GM21526 (cell line): ENCODE data around the gene KRT17.
"Not testable (repeated sequence)": the region's sequence is repeated elsewhere in the genome, so short reads cannot be mapped to it uniquely, and the experiment has no call there.

Experiments
- ATAC-seq: cut with Tn5 transposase; IDR thresholded peaks from one replicate; pipeline ENCODE4 v1.9.1; 2021; ENCODE audit warnings: moderate library complexity; ENCODE audit not compliant: unreplicated experiment, low FRiP score

KRT17 gene

DNA sequence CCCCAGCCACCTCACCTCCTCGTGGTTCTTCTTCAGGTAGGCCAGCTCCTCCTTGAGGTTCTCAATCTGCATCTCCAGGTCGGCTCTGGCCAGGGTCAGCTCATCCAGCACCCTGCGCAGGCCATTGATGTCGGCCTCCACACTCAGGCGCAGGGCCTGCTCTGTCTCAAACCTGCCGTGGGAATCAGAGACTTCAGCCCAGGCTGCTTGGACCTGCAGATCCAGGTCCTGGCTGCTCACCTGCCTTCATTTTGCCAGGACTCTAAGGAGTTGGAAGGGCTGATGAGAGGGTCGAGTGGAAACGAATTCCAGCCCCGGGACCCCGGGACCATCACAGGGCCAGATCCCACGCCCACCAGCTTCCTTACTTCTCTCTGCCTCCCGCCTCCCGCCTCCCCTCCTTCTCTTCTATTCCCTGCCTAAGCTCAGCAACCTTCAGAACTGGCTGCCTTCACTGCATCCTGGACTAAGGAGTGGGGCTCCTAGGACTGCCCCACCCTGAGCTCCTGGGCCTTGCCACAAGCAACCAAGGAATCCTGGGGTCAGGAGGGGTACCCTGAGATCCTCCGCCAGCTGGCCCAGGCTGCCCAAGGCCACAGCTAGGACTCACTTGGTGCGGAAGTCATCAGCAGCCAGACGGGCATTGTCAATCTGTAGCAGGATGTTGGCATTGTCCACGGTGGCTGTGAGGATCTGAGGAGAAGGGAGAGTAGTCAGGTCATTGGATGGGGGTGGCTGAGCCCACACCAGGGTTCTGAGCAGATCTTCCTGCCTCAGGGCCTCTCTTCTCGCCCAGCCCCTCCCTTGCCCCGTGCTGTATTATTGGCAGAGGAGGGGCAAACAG is 1.8 kb downstream of the KRT17 start:
- ATAC-seq, result not testable (repeated sequence)

GRCh38 chr17:41621916-41622315 is 2.5 kb downstream of the KRT17 start:
- no peak for ATAC-seq

GRCh38 chr17:41621435-41621817 is 2.9 kb downstream of the KRT17 start:
- not testable (repeated sequence) for ATAC-seq

DNA sequence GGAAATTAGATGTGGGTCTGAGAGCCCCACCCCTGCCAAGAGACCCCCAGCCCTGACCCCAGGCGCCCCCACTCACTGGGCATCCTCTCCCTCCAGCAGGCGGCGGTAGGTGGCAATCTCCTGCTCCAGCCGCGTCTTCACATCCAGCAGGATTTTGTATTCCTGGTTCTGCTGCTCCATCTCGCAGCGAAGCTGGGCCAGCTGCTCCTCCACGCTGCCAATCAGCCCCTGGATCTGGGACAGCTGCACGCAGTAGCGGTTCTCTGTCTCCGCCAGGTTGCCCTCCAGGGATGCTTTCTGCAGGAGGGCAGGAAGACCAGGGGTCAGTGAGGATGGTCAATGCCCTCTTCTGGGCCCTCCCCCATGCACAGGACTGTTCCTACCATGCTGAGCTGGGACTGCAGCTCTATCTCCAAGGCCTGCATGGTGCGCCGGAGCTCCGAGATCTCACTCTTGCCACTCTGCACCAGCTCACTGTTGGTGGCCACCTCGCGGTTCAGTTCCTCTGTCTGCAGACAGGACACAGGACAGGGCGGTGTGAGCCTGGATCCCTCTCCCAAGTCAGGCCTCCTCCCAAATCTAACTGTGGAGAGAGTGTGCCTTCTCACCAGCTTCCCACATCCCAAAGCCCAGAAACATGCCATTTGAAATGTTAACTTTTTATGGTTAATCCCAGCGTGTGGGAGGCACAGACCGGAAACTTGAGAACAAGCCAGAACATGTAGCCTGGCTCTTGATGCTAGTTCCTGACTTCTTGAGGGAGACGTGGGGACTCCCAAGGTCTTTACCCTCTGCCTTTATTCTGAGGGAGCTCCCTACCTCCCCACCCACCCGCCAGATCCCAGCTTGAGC is 3.6 kb downstream of the KRT17 start:
- ATAC-seq, result no peak

- not testable (repeated sequence) for ATAC-seq
Observed at GRCh38 chr17:41619927-41620582, 4.3 kb downstream of the KRT17 start.

DNA sequence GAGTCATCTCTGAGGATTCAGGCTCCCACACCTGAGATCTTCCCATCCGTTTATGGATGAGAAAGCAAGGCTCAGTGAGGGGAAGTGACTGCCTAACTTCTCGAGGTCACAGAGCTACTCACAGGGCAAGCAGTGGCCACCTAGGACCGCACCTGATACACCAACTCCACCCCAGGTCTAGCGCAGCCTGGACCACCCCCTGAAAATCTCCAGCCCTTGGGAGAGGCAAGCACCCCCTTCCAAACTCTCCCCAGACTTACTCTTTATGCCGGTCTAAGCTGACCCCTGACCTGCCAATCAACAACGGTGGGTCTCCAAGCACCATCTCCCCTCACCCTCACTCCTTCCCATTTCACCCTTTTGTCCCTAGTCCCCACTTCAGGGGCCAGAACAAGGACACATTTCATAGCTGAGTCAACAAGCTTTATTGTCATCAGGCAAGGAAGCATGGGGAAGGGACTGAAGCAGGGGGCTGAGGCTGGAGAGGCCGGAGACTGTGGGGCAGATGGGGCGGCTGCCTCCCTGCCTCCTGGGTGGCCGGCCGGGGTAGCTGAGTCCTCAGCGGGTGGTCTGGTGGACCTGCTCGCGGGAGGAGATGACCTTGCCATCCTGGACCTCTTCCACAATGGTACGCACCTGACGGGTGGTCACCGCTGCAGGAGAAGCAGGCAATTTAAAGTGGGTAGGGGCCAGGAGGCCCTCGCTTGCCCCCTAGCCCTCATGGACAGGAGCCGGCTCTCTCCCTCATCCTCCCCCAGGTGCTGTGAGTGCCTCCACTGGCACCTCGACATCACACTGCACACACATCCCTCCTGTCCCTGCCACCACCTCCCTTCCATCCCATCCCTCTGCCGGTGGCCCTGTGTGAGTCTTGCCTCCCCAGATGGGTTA is 5.1 kb downstream of the KRT17 start:
- no peak for ATAC-seq

- ATAC-seq, result no peak
Observed at GRCh38 chr17:41618341-41619035, 5.9 kb downstream of the KRT17 start.

DNA sequence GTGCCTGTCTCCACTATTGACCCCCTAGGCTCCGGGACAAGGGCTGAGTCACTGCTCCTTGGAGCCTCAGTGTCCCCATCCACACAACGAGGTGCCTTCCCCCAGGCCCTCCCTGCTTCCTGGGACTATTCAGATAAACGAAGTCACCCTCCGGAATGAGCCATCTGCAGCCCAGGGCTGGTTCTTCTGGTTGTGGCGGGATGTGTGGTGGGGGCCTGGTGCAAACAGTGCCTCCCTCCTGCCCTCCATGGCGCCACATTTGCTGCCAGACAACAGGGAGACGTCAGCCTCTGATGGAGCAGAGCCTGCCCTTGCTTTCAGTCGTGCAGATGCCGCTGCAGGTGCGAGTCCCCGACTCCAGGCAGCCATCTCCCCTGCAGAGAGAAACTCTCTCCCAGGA is 6.7 kb downstream of the KRT17 start:
- no peak for ATAC-seq

DNA sequence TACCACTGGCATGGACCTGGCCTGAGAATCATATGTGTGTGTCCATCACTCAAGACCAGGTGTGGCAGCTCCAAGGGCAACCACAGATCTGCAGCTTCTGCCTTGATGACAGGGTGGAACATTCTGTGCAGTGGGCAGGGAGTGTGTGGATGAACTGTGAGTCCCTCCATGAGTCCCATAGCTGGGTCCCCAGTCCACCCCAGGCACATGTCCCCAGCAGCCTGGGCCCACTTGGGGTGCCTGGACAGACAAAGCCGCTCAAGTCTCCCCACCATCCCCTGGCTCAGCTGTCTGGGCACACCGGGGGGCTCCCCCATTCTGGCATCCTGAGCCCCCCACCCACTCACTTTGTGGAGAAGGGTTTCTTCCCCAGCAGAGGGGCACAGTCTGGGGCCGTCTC is 7.2 kb downstream of the KRT17 start:
- no peak for ATAC-seq

DNA sequence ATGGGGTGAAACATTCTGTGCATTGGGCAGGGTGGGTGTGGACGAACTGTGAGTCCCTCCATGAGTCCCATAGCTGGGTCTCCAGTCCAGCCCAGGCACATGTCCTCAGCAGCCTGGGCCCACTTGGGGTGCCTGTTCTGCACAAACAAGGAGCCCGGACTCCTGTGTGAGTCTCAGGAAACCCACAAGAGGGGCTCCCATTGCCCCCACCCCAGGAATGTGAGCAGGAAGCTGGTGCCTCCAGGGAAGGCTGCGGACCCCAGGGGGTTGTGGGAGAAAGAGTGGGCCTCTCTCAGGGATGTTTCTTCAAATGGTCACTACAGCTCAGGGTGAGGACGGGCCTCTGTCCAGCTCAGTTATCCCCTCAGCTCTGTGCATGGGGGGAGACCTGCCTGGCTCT is 7.9 kb downstream of the KRT17 start:
- not testable (repeated sequence) for ATAC-seq

DNA sequence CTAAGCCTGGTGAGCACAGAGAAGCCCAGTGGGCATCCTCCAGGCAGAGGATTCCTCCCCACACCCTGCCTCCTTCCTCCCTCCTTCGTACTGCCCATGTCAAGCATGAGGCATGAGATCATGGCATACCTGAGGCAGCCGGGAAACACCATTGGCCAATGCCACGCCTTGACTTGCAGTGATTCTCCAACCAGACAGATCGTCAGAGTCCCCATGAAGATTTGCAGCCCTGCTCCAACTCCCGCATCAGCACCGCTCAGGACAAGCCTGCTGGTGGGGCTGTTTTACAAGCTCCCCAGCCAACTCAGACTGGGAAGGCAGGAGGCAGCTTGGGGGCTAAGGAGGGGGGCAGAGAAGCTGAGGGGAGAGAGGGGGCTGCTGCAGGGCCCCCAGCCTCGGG is 8.9 kb downstream of the KRT17 start:
- ATAC-seq, result no peak

DNA sequence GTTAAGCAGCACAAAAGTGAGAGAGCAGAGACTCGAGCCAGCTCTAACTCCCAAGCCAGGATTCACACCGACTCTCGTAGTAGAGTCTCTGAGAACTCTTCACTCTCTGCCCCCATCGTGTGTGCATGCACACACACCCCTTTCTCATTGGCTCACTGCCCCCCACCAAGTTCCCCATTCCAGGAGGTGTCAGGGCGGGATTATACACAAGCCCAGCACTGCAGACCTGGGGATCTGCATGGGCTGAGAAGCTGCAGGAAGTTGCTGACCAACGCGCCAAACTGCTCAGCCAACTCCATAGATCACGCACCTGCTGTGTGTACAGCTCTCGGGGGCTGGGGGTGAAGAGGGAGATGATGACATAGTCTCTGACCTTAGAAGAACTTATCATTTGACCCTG is 9.6 kb downstream of the KRT17 start:
- ATAC-seq, result not testable (repeated sequence)

GRCh38 chr17:41614098-41614497 is 10.3 kb downstream of the KRT17 start:
- no peak for ATAC-seq

- no peak for ATAC-seq
Observed at GRCh38 chr17:41613277-41614082, 10.9 kb downstream of the KRT17 start.

DNA sequence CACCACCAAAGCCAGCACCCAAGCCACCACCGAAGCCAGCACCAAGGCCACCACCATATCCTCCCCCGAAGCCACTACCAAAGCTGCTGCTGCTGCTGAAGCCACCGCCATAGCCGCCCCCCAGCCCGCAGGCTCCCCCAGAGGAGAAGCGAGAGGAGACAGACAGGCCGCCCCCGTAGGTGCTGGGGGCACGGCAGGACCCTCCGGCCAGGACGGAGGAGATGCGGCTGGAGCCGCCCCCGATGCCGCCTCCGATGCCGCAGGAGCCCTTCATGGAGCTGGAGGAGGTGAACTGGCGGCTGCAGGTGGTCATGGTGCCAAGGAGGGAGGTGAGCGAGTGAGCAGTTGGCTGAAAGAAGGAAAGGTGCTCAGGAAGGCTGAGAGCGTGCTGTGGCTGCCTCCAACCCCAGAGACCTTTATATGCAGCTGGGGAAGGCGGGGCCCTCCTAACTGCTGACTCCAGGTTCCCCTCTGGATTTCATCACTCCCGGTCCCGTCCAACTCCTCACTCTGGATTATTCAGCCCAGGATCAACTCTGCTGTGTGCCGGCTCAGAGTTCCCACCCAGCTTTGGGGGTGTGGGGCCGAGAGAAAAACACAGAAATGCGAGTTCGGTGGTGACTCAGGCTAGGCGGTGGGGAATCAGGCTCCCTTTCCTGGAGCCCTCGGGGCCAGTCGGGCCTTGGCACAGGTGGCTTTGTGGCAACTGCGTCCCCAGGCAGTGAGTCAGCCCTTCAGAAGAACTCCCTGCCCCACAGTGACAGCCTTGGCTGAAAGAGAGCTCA is 11.8 kb downstream of the KRT17 start, which contains the start of gene KRT16:
Gene KRT16 (minus strand): TSS at position 392 of the 785 bp plus-strand sequence. CDS start 79 bp downstream, at position 313.
- not testable (repeated sequence) for ATAC-seq

DNA sequence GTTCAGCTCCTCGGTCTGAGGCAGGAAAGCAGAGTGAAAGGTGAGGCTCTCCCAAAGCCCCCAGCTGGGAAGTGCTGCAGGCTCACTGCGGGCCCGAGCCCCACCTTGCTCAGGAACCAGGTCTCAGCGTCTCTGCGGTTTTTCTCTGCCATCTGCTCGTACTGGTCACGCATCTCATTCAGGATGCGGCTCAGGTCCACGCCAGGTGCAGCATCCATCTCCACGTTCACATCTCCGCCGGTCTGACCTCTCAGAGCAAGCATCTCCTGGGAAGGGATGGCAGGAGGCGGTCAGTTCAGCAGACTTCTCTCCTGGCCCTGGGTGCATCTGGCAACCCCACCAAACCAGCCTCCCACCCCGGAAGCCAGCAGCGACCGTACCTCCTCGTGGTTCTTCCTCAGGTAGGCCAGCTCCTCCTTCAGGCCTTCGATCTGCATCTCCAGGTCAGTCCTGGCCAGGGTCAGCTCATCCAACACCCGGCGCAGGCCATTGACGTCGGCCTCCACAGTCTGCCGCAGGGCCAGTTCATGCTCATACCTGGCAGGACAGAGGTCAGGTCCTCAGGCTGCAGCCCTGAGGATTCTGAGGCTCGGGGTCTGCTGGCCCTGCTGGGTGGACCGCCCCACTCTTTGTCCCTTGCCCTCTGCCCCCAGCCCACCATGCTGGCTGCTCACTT is 13.3 kb downstream of the KRT17 start:
- ATAC-seq, result no peak

GRCh38 chr17:41610061-41610517 is 14.3 kb downstream of the KRT17 start:
- not testable (repeated sequence) for ATAC-seq
